ENCODE results near the gene C11orf91.

DNA sequence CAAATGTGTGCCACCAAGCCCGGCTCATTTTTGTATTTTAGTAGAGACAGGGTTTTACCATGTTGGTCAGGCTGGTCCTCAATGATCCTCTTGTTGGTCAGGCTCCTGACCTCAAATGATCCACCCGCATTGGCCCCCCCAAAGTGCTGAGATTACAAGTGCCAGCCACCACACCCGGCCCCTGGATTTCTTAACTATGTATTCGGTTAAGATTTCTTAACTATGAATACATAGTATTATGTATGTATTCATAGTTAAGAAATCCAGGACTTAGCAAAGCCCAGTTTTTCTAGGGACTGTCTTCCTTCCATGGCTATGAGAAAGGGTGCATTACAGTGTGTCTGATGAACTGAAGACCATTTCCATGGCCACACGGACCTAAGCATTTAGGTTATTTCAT is 1.7 kb downstream of the C11orf91 start:
- no peak for TF ChIP-seq EZH2phosphoT487 (IDR thresholded peaks at IDR 0.05; ENCODE audit: borderline replicate concordance, low read depth, low read length)
- no peak for TF ChIP-seq CTCF (conservative IDR thresholded peaks at IDR 0.05; ENCODE audit: low read length)
